Measurements from ENCODE around the gene CCR5. TPM values are rescaled to one million over a fixed set of nuclear protein-coding genes. Genes with fewer than 3 reads are reported as not detected.

Gene CCR5
- polyA plus RNA-seq, 1 donor from 2014 or later = not detected

GRCh38 chr3:46416811-46417510, 46.2 kb downstream of the CCR5 start:
- H3K4me3 Mint-ChIP-seq = no peak overlapping the region
- H3K27ac Mint-ChIP-seq = no peak overlapping the region
- no peaks in the 10 kb centered on the region for H3K36me3 Mint-ChIP-seq
- peaks cover 0 to 1% (median 0%) of the 10 kb centered on the region in 3 donors for H3K4me1 Mint-ChIP-seq
- H3K27me3 Mint-ChIP-seq = no peaks in the 10 kb centered on the region
- H3K9me3 Mint-ChIP-seq = no peaks in the 10 kb centered on the region

DNA sequence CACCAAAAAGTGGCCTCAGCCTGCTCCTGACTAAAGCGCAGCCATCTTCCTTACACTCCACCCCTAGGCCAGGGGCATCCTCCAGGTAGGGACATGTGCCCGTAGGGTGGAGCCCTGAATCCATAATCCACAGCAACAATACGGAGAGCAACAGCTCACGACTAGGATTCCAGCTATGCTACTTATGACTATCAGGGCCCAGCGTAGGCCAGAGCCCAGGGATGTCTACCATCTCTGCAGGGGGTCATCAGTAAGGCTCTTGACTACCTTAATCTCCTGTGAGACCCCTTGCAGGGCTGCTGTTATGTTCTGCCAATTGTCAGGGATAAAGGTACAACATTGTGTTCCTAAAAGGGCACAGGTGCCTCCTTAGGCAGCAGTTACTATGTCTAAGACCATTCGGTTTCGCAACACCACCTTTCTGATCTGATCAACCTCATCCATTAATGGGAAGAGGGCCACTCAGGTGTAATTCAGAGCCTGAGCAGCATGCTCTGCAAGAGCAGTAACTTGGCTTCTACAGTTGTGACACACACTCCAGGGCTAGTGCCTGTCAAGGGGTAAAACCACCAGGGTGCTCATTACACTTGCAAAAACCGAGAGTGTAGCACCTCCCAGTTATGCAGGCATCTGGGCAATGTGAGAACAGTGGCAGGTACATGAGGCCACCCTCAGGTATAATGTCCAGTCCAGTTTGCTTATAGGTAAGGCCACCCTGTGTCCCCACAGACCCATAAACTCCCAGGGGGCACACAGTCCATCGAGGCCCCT, 47.3 kb downstream of the CCR5 start:
- no peaks in the 10 kb centered on the region for H3K36me3 Mint-ChIP-seq
- H3K9me3 Mint-ChIP-seq = no peaks in the 10 kb centered on the region
- H3K4me3 Mint-ChIP-seq = no peak overlapping the region
- H3K27ac Mint-ChIP-seq = no peak overlapping the region
- H3K27me3 Mint-ChIP-seq = no peaks in the 10 kb centered on the region
- H3K4me1 Mint-ChIP-seq = no peaks in the 10 kb centered on the region

GRCh38 chr3:46419816-46420215, 49.1 kb downstream of the CCR5 start:
- H3K4me3 Mint-ChIP-seq = no peak overlapping the region
- H3K27me3 Mint-ChIP-seq = no peaks in the 10 kb centered on the region
- H3K4me1 Mint-ChIP-seq = no peaks in the 10 kb centered on the region
- H3K36me3 Mint-ChIP-seq = no peaks in the 10 kb centered on the region
- H3K27ac Mint-ChIP-seq = no peak overlapping the region
- H3K9me3 Mint-ChIP-seq = no peaks in the 10 kb centered on the region

DNA sequence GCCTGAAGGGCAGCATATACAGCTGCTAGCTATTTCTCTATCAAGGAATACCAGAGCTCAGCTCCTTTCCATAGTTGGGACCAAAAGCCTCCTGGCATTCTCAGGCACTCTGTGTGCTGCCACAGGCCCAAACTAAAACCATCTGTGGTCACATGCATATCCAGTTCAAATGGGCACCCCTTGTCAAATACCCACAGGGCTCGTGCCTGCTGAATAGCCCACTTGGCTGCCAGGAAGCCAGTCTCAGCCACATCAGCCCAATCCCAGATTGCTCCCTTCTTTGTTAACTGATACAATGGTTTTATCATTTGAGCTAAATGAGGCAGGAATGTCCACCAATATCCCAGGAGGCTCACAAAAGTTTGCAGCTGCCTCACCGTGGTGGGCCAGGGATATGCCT, 50.2 kb downstream of the CCR5 start:
- Mint-ChIP-seq H3K9me3 (no peaks in the 10 kb centered on the region), H3K27ac (no peak overlapping the region), H3K4me1 (no peaks in the 10 kb centered on the region), H3K27me3 (no peaks in the 10 kb centered on the region), H3K4me3 (no peak overlapping the region), H3K36me3 (no peaks in the 10 kb centered on the region)

DNA sequence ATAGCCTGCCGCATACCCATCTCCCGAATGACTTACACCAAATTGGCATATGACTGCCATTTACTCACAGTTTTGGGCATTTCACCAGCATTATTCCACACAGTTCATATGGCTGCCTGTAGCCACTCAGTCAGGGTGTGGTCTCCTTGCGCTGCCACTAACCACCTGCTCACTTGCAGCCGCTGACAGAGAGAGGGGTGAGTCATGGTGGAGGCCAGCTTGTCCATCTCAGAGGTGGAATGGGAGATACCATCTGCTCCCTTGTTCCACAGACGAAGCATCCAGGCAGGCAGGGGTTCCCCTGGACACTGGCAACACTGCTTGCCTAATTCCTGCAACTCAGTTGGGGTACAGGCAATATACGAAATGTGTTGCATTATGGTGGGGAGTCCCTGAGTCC, 51.9 kb downstream of the CCR5 start:
- H3K9me3 Mint-ChIP-seq = no peaks in the 10 kb centered on the region
- H3K4me3 Mint-ChIP-seq = no peak overlapping the region
- H3K27ac Mint-ChIP-seq = no peak overlapping the region

GRCh38 chr3:46423588-46423987, 52.8 kb downstream of the CCR5 start:
- Mint-ChIP-seq H3K36me3 (no peaks in the 10 kb centered on the region), H3K4me3 (no peak overlapping the region), H3K4me1 (no peaks in the 10 kb centered on the region), H3K27me3 (no peaks in the 10 kb centered on the region), H3K27ac (no peak overlapping the region), H3K9me3 (no peaks in the 10 kb centered on the region)

More for the DNA sequence above, 51.9 kb downstream of the CCR5 start:
- Mint-ChIP-seq H3K27me3 (no peaks in the 10 kb centered on the region), H3K36me3 (no peaks in the 10 kb centered on the region), H3K4me1 (no peaks in the 10 kb centered on the region)

Other genes starting within 250 kb of the CCR5 start
- gene CCR1, start 162.6 kb upstream of the CCR5 start, polyA plus RNA-seq = 5.8 TPM
- 0.15 TPM for gene CCR3, start 128.5 kb upstream of the CCR5 start, polyA plus RNA-seq
- gene CCR2, start 16.8 kb upstream of the CCR5 start, polyA plus RNA-seq = 10.9 TPM
- 1.3 TPM for gene CCRL2, start 36.3 kb downstream of the CCR5 start, polyA plus RNA-seq
- gene LTF, start 94.0 kb downstream of the CCR5 start, polyA plus RNA-seq = not detected
- gene RTP3, start 127.0 kb downstream of the CCR5 start, polyA plus RNA-seq = not detected
- gene LRRC2, start 195.4 kb downstream of the CCR5 start, polyA plus RNA-seq = 0.06 TPM
- not detected for gene FAM240A, start 241.6 kb downstream of the CCR5 start, polyA plus RNA-seq